WTC11 (cell line): ENCODE results near the gene MOCS1.

Source experiments
- ARID4B ChIP-seq: sonication (generic); formaldehyde crosslinking; IDR thresholded peaks from 2 replicates; pipeline ENCODE4 v1.8.0; 2023; ENCODE audit warnings: missing genetic modification reagents, mild to moderate bottlenecking, borderline replicate concordance
- ATF2 ChIP-seq: sonication (generic); formaldehyde crosslinking; IDR thresholded peaks from 2 replicates; pipeline ENCODE4 v1.8.1; 2022; ENCODE audit warnings: low read depth, missing genetic modification reagents, borderline replicate concordance
- CREM ChIP-seq: sonication (generic); formaldehyde crosslinking; IDR thresholded peaks from 2 replicates; pipeline ENCODE4 v1.8.1; 2022; ENCODE audit warnings: mild to moderate bottlenecking, missing genetic modification reagents, moderate library complexity
- CTCF ChIP-seq: fragments of 200-600 bp; IDR thresholded peaks from 2 replicates; pipeline ENCODE4 v1.8.0; 2022; ENCODE audit warnings: antibody characterized with exemption
- ESRRA ChIP-seq: sonication (generic); formaldehyde crosslinking; IDR thresholded peaks from 2 replicates; pipeline ENCODE4 v1.8.1; 2022; ENCODE audit warnings: mild to moderate bottlenecking, missing genetic modification reagents, borderline replicate concordance
- MAX ChIP-seq: sonication (generic); formaldehyde crosslinking; IDR thresholded peaks from 2 replicates; pipeline ENCODE4 v1.8.0; 2022; ENCODE audit warnings: mild to moderate bottlenecking, missing genetic modification reagents
- NFE2L1 ChIP-seq: sonication (generic); formaldehyde crosslinking; IDR thresholded peaks from 2 replicates; pipeline ENCODE4 v1.8.1; 2023; ENCODE audit warnings: missing genetic modification reagents
- PRDM15 ChIP-seq: sonication (generic); formaldehyde crosslinking; IDR thresholded peaks from 2 replicates; pipeline ENCODE4 v1.8.0; 2022; ENCODE audit warnings: missing genetic modification reagents
- SMAD3 ChIP-seq: sonication (generic); formaldehyde crosslinking; IDR thresholded peaks from 2 replicates; pipeline ENCODE4 v1.8.0; 2022; ENCODE audit warnings: missing genetic modification reagents, mild to moderate bottlenecking, borderline replicate concordance
- SP1 ChIP-seq: sonication (generic); formaldehyde crosslinking; conservative IDR thresholded peaks from 2 replicates; pipeline ENCODE4 v1.8.1; 2022; ENCODE audit warnings: missing genetic modification reagents
- TEAD4 ChIP-seq: sonication (generic); formaldehyde crosslinking; IDR thresholded peaks from 2 replicates; pipeline ENCODE4 v1.8.0; 2022; ENCODE audit warnings: mild to moderate bottlenecking, missing genetic modification reagents
- USF1 ChIP-seq: sonication (generic); formaldehyde crosslinking; IDR thresholded peaks from 2 replicates; pipeline ENCODE4 v1.8.0; 2022; ENCODE audit warnings: mild to moderate bottlenecking, missing genetic modification reagents
- ZBTB21 ChIP-seq: sonication (generic); formaldehyde crosslinking; IDR thresholded peaks from 2 replicates; pipeline ENCODE4 v1.8.1; 2023; ENCODE audit warnings: mild to moderate bottlenecking, missing genetic modification reagents, borderline replicate concordance

GRCh38 chr6:39886871-39887270 is 47.4 kb downstream of the MOCS1 start:
- TF ChIP-seq SMAD3 (CRISPR knock-in tag) = no peak
- TF ChIP-seq ATF2 (CRISPR knock-in tag) = no peak
- no peak for TF ChIP-seq CTCF
- no peak for TF ChIP-seq ARID4B (CRISPR knock-in tag)
- TF ChIP-seq NFE2L1 (CRISPR knock-in tag) = no peak
- TF ChIP-seq CREM (CRISPR knock-in tag) = no peak
- TF ChIP-seq USF1 (CRISPR knock-in tag) = no peak
- TF ChIP-seq ZBTB21 (CRISPR knock-in tag) = no peak
- TF ChIP-seq MAX = no peak
- no peak for TF ChIP-seq SP1 (CRISPR knock-in tag)
- no peak for TF ChIP-seq ESRRA (CRISPR knock-in tag)
- no peak for TF ChIP-seq PRDM15 (CRISPR knock-in tag)
- no peak for TF ChIP-seq TEAD4
